Pancreas (tissue), 10 donors: ENCODE results near the gene EZR. TPM values are rescaled to one million over a fixed set of nuclear protein-coding genes. Genes with fewer than 3 reads are reported as not detected.
A peak's percentile ranks its signal among the peaks of the same experiment; 100 is the strongest.

Experiments
- ATAC-seq, 4 donors: fragments of 200-7000 bp; cut with Tn5 transposase; one replicate each; pipeline versions ENCODE4 v1.8.0 to v1.9.1; 2020; ENCODE audit warnings: mild to moderate bottlenecking in 4 of 4, moderate library complexity in 4 of 4
- DNase-seq, 6 donors: peaks; one replicate each; pipeline ENCODE4 v3.0.0-alpha.2; 2020
- FAIRE-seq: peaks from 2 replicates; lab custom pipeline; 2012; peaks lifted over from hg19 to GRCh38; lab: Jason Lieb, UNC
- H3K27ac ChIP-seq, 4 donors: fragments of 200-600 bp; sonication (generic); 1 replicate in 3 of 4; 2 replicates in 1 of 4; pipeline versions ENCODE4 v1.5.0 to v1.8.0; 2020
- H3K27me3 ChIP-seq, 4 donors: fragments of 200-600 bp; one replicate each; pipeline ENCODE4 v1.8.0; 2021
- H3K36me3 ChIP-seq, 3 donors: fragments of 200-600 bp; sonication (generic) in 1 of 3; one replicate each; pipeline versions ENCODE4 v1.5.0 to v1.8.0; 2020 to 2021
- H3K4me1 ChIP-seq, 3 donors: fragments of 200-600 bp; one replicate each; pipeline ENCODE4 v1.8.0; 2021
- H3K4me3 ChIP-seq, 4 donors: fragments of 200-600 bp; sonication (generic) in 2 of 4; one replicate each; pipeline versions ENCODE4 v1.5.0 to v1.8.0; 2020 to 2021
- H3K9me3 ChIP-seq, 4 donors: fragments of 200-600 bp; one replicate each; pipeline ENCODE4 v1.8.0; 2021
- WGBS, 2 donors: extraction: QIAGEN DNeasy Blood & Tissue Kit; methylation state at CpG; one replicate each; pipeline ENCODE4 v1.1.7; 2013; 5-methylcytosine and 5-hydroxymethylcytosine counted together
- intact Hi-C, 3 donors: fragments of 100-400 bp; cut with DNase I; formaldehyde crosslinking; loops; one replicate each; pipeline versions ENCODE4 v1.11.1 to v1.14.2; 2022
- polyA plus RNA-seq, 2 donors: library from polyadenylated mRNA; stranded (reverse); fragments of 200-250 nt; gene quantifications; one replicate each; pipeline ENCODE4 v1.2.3, GENCODE V29; 2013
- total RNA-seq, 6 donors: library from RNA; stranded (reverse); fragmentation: NEBNext Ultra II Directional in 4 of 6; extraction: Animal tissue kit (Norgen Biotek cat#: 25700) in 4 of 6; gene quantifications; one replicate each; pipeline versions ENCODE4 v1.2.1 to v1.2.4, GENCODE V29; 2021 to 2023
- TF ChIP-seq, protein P1 (sequence below), 4 donors: fragments of 200-600 bp; sonication (generic) in 3 of 4; IDR thresholded peaks; one replicate each; pipeline versions ENCODE4 v1.5.0 to v1.8.0; 2021; ENCODE audit warnings: antibody characterized with exemption in 4 of 4
- donor health status: healthy with polysubstance abuse.
- donor health status: DM: no; HTN: no; CAD: no; lungs with moderate emphysema.
- donor health status: DM: no; HTN: no; CAD: no.
- donor health status: control.
- donor health status: control.
- donor health status: Bipolar disorder and iron deficiency.
- donor health status: DM: yes; HTN: yes; CAD: no.
- donor health status: DM: no; HTN: no; CAD: no.
- donor health status: DM: no; HTN: no; CAD: no.
- donor health status: DM: yes; HTN: yes; CAD: no.

Gene EZR
- total and polyA plus RNA-seq, 8 donors, result 68.1 to 109 (median 89.7) TPM

DNA sequence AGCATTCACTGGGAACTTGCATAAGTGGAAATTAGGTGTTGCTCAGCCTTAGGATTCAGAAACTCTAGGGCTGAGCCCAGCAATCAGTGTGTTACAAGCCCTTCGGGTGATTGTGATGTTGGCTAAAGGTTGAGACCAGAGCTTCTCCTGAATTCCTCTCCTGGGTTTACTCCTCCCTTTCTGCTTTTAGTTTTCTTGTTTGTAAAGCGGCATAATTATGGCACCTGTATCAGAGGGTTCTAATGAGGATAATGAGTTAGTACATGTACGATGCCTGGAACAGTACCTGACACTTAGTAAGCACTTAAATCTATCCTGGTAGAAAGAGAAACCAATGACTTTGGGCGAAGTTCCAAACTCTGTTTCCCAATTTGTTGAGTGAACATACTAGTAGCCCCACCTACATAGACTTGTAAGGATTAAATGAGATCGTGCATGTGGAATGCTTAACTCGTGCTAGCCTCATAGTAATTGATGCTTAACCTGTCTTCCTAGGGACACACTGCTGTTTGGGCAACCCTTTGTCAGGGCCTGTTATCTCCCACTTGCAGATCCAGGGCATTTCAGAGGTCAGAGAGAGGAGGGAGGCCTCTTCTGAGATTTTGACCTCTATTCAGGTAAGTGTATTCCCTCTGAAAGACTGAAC lies 932 bp upstream of the EZR start:
- FAIRE-seq (no peak), ATAC-seq (no peak), DNase-seq (no peak)
- H3K9me3 ChIP-seq, result no peaks in the 10 kb centered on the region
- no peaks in the 10 kb centered on the region for H3K27me3 ChIP-seq
- H3K4me3 ChIP-seq, result no peak overlapping the region
- 95 to 97% methylated on average over 6 of the region's 6 CpGs for WGBS, 2 donors
- TF ChIP-seq, protein P1, sequence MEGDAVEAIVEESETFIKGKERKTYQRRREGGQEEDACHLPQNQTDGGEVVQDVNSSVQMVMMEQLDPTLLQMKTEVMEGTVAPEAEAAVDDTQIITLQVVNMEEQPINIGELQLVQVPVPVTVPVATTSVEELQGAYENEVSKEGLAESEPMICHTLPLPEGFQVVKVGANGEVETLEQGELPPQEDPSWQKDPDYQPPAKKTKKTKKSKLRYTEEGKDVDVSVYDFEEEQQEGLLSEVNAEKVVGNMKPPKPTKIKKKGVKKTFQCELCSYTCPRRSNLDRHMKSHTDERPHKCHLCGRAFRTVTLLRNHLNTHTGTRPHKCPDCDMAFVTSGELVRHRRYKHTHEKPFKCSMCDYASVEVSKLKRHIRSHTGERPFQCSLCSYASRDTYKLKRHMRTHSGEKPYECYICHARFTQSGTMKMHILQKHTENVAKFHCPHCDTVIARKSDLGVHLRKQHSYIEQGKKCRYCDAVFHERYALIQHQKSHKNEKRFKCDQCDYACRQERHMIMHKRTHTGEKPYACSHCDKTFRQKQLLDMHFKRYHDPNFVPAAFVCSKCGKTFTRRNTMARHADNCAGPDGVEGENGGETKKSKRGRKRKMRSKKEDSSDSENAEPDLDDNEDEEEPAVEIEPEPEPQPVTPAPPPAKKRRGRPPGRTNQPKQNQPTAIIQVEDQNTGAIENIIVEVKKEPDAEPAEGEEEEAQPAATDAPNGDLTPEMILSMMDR (IDR thresholded peaks at IDR 0.05), result no peak
- no peaks in the 10 kb centered on the region for H3K36me3 ChIP-seq
- peak overlapping the region in 3 of 4 donors; percentile 94 to 97 (median 96) for H3K27ac ChIP-seq
- intact Hi-C loops, result no loop called here
- peaks cover 13 to 16% (median 15%) of the 10 kb centered on the region in 3 donors for H3K4me1 ChIP-seq

DNA sequence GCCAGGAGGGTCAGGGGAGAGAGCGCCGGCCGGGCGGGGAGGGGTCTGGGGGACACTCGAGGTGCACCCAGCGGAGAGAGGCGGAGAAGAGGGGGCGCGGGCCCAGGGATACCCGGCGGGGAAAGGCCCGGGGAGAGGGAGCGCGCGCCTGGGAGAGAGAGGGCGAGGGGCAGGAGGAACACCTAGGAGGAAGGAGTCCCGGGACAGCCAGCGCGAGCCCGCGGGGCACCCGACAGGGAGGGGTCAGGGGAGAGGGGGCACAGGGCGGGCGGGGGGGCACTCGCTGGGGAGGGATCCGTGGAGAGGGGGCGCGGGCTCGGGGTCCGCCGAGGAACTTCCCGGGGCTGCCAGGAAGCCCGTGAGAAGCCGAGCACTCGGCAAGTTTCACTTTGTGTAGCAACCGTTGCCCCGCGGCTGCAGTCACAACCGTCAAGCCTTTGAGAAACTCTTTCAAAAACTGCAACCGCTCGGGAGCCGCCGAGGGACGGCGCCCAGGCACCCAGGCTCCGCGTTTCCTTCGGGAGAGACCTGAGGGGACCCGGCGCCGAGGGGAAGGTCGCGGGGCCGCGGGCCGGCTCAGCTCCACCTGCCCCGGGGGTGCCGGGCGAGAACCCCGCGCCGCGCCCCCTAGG lies 471 bp downstream of the EZR start:
- 0 to 1% methylated on average over 57 to 63 of the region's 63 CpGs for WGBS, 2 donors
- Histone ChIP-seq H3K4me3 (peak overlapping the region; percentile 76 to 86 (median 80)), H3K27ac (peak overlapping the region; percentile 94 to 97 (median 96))

DNA sequence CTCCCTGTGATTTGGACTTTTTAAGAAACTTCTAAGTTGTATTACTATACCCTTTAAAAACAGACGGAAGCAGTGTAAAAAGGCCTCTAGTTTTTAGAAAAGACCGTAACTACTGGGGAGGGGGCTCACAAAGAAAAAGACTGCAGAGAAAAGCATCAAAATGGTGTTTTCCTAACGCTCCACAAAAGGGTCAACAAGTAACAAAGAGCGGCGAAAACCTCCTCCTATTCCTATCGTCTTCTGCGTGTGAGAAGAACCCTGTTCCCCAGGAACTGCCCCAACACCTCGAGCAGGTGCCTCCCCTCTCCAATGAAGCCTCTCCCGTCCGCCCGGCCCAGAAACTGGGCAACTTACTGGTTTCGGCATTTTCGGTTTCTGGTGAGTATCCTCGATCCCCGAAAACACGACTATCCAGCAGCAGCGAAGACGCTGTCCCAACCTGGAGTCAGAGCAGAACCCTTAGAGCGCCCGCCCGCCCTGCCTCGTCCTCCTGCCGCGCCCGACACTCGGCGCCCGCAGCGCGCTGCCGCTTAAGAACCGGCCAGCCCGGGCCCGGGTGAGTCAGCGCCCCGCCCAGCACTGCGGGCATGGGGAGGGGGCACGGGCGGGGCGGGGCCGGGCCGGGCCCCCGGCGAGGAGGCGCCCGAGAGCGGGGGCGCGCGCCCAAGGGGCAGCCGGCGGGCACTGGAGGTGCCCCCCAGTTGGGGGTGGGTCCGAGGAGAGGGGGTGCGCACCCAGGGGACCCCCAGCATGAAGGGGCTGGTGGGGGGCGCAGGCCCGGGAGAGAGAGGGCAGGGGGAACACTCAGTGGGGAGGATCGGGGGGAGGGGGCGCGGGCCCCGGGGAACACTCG lies 1.2 kb downstream of the EZR start:
- peak; percentile 80 to 95 (median 88) for DNase-seq
- no peaks in the 10 kb centered on the region for H3K36me3 ChIP-seq
- H3K27ac ChIP-seq, result peak overlapping the region; percentile 94 to 97 (median 96)
- ATAC-seq, result peak; percentile 81 to 89 (median 86)
- FAIRE-seq, result no peak
- peaks cover 15 to 35% (median 26%) of the 10 kb centered on the region in 3 donors for H3K4me1 ChIP-seq
- no peaks in the 10 kb centered on the region for H3K27me3 ChIP-seq
- TF ChIP-seq, protein P1 (IDR thresholded peaks at IDR 0.05), result no peak
- 0 to 1% methylated on average over 50 to 61 of the region's 61 CpGs for WGBS, 2 donors
- no peaks in the 10 kb centered on the region for H3K9me3 ChIP-seq
- intact Hi-C loops, result no loop called here
- peak overlapping the region; percentile 76 to 86 (median 80) for H3K4me3 ChIP-seq

More for the DNA sequence above, 471 bp downstream of the EZR start:
- no peak for FAIRE-seq
- Histone ChIP-seq H3K27me3 (no peaks in the 10 kb centered on the region), H3K4me1 (peaks cover 15 to 28% (median 19%) of the 10 kb centered on the region in 3 donors), H3K36me3 (no peaks in the 10 kb centered on the region), H3K9me3 (no peaks in the 10 kb centered on the region)
- ATAC-seq, result peak; percentile 52 to 66 (median 58)
- intact Hi-C loops, result no loop called here
- peak; percentile 67 to 90 (median 82) for DNase-seq
- TF ChIP-seq, protein P1 (IDR thresholded peaks at IDR 0.05), result no peak

DNA sequence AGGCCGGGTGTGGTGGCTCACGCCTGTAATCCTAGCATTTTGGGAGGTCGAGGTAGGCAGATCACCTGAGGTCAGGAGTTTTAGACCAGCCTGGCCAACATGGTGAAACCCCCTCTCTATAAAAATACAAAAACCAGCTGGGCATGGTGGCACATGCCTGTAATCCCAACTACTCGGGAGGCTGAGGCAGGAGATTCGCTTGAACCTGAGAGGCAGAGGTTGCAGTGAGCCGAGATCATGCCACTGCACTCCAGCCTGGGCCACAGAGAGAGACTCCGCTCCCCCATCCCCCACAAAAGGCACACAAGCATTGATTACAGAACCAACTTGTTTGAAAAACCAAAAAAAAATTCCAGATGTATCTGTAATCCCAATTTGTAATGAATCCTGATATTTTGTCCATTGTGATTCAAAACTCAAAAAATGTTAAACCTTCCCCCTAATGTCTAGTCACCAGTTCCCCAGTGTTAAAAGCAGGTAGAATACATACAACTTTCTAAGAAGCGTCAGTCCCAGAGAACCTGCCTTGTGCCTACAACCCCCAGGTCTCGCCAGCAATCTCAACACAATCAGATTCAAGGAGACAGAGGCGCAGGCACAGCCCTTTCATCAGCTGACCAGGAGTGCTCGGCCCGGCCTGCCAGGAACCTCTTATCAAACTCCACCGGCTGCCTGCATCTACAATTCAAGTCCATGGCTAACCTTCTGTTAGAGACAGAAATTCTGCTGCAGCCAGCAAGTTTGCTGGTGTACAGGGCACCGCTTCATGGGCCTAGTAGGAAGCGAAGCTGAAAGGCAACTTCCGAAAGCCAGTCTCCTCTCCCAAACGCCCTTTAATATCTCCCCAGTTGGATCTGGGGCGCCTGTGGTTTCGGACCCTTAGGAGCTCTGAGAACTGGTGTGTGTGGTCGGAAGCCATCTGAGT lies 2.1 kb downstream of the EZR start:
- FAIRE-seq (no peak), ATAC-seq (peak; percentile 58 to 69 (median 66)), DNase-seq (peak; percentile 68 to 86 (median 74))
- intact Hi-C loops, result no loop called here
- Histone ChIP-seq H3K36me3 (no peaks in the 10 kb centered on the region), H3K27ac (peak overlapping the region; percentile 94 to 97 (median 96)), H3K4me3 (peak overlapping the region; percentile 76 to 86 (median 80)), H3K4me1 (peaks cover 18 to 41% (median 34%) of the 10 kb centered on the region in 3 donors), H3K9me3 (no peaks in the 10 kb centered on the region), H3K27me3 (no peaks in the 10 kb centered on the region)
- 16% methylated on average over 20 of the region's 20 CpGs for WGBS, 2 donors
- TF ChIP-seq, protein P1 (IDR thresholded peaks at IDR 0.05), result no peak
